HG02571 (cell line): ENCODE measurements around the gene ABCA7.
"Not testable (repeated sequence)": the region's sequence is repeated elsewhere in the genome, so short reads cannot be mapped to it uniquely, and the experiment has no call there.

Source experiments
- ATAC-seq: cut with Tn5 transposase; IDR thresholded peaks from one replicate; pipeline ENCODE4 v1.9.1; 2021; ENCODE audit warnings: mild to moderate bottlenecking, moderate library complexity; ENCODE audit not compliant: unreplicated experiment

Gene ABCA7

GRCh38 chr19:1017115-1017905, 22.6 kb upstream of the ABCA7 start:
- ATAC-seq: no peak

GRCh38 chr19:1017906-1018305, 22.0 kb upstream of the ABCA7 start:
- no peak for ATAC-seq

GRCh38 chr19:1018393-1018792, 21.5 kb upstream of the ABCA7 start:
- no peak for ATAC-seq

DNA sequence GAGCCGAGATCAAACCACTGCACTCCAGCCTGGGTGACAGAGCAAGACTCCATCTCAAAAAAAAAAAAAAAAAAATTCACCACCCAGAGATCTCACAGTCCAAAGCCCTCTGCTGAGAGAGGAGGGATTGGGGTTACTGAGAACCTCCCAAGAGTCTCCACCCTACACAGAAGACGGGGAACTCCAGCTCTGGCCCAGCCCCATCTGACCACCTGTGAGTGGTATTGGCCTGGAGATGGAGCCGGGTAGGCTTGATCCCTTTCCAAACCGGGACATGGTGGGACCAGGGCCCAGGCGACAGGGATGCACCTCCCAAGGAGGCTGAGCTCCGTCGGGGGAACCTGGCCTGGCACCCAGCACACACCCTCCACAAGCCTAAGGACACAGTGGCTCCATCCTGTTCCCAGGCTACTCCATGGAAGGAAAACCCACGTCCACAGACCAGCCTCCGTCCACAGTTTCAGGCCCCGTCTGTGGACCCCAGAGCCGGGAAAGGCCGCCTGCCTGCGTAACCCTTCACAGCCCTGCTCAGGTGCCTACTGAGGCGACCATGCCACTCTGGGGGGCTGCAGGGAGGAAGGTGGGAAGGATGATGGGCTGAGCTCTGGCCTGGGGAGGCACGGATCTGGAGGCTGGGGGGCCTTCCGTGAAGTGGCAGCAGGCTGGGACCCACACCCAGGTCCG, 20.8 kb upstream of the ABCA7 start:
- no peak for ATAC-seq

DNA sequence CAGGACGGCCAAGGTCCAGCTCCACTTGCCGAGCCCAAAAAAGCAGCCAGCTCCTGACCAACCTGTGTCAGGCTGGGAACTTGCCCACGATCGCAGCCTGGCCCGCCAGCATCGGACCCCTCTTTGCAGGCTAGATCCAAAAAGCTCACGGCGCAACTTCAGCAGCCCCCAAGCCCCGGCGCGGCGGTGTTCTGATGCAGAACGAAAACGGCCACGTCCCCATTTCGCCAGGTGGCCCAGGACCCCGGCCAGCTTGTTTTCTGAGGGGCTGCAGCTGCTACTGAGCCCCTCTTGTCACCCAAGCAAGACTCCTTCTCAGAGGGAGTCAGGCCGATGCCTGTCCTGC, 20.3 kb upstream of the ABCA7 start:
- ATAC-seq: no peak

DNA sequence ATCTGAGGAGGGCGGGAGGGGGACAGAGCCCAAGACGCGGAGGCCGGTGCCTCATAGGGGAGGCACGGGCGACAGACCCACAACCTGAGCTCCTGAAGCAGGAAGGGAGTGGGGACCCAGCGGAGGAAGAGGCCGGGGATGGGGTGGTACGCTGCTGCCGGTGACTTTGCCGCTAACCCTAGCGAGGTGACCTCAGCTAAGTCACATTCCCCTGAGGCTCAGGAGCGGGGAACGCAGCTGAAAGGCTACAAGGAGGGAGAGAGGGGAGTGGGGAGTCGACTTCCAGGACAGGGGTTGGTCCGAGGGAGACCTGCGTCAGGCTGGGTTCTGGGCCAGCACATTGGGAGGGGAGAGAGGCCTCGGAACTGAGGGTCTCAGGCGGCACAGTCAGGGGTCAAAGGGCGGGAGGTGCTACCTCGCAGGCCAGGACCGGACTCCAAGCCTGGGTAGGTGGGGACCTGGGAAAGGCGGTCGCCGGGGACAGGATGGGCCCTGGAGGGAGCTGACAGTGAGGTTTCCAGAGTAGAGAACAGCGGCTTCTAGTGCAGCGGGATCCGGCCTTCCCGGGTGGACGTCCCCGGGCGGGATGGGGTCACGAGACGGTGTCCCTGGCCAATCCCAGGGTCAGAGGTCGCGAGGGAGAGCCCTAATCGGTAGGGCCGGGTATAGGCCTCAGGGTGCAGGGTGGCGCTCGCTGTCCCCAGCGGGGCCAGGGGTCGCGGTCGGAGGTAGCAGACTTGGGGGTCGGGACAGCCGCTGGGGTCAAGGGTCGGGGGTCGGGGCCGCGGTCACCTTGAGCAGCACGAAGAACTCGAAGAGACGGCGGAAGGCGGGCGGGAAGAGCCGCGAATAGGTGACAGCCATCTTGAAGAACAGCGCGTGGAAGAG, 19.7 kb upstream of the ABCA7 start:
- no peak for ATAC-seq

DNA sequence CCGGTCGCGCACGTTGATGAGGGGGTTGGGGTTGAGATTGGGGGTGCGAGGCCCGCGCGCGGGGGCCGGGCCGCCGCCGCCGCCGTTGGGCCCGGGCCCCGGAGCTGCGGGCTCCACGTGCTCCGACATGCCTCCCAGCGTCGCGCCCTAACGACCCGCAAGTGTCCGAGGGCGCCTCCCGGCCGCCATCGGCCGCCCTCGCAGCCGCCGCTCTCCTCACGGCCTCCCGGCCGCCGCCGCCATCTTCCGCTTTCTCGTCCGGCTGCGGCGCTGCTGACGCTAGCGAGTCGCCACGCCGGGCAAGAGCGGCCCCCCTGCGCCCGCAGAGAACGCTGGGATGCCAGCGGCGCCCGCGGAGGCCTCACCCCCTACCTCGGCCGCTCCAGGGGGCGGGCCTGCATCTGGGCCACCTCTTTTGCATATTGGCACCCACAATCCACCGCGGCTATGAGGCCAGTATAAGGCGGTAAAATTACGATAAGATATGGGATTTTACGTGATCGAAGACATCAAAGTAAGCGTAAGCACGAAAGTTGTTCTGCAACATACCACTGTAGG, 19.0 kb upstream of the ABCA7 start, which contains the start of gene TMEM259:
TSS of gene TMEM259 (minus strand) at position 256 of the 558 bp plus-strand sequence. CDS start at position 129, 127 bp downstream.
- ATAC-seq: peak; percentile 70

- ATAC-seq: not testable (repeated sequence)
Measured at GRCh38 chr19:1023883-1024188, 16.1 kb upstream of the ABCA7 start.

DNA sequence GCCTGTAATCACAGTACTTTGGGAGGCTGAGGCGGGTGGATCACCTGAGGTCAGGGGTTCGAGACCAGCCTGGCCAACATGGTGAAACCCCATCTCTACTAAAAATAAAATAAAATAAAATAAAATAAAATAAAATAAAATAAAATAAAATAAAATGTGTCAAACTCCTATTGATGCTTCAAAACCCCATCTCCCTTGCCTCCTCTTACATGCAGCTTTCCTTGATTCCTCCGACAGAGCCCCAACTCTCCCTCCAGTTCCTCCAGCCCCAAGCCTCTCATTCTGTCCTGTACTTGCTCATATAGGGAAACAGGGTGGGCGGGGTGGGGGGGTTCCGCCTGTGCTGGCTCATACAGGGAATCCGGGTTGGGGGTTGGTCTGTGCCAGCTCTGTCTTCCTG, 14.8 kb upstream of the ABCA7 start:
- ATAC-seq: not testable (repeated sequence)

- ATAC-seq: no peak
Measured at GRCh38 chr19:1025960-1026782, 13.7 kb upstream of the ABCA7 start, which contains the start of gene CNN2. Gene CNN2 (plus strand): TSS chr19:1026608. CDS start chr19:1026662, 54 bp downstream.

DNA sequence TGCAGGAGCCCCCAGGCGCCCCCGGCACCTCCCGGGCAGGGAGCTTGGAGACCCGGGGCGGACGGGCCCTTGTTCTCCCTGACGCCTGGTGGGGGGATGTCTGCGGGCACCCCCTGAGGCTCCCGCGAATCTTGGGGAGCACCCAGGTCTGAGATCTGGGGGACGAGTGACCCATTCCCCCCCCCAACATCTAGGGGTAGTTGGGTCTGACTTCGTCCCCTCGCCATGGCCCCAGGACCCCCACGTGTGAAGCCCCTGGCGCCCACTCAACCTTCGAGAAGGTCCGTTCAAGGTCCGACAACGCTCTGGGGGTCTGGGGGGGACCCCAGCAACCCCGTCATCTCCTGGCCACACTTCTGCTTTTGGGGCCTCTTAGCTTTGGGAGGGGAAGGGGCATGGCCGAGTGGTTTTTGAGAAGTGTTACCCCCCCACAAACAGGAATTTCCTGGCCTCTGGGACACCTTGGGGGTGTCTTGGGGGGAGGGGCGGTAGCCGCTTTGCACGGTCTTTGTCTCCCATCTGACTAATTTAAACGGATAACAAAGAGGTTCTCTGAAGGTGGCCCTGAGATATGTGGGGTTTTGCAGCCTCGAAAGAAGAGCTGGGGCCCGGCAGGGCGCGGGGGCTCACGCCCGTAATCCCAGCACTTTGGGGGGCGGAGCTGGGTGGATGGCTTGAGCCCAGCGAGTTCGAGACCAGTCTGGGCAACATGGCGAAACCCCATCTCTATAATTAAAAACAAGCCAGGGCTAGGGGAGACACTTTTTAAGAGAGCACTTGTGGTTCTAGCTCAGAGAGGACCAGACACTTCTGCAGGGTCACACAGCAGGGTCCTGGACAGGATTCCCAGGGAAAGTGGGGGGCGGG, 12.9 kb upstream of the ABCA7 start:
- ATAC-seq: no peak

- ATAC-seq: no peak
Measured at GRCh38 chr19:1027650-1028061, 12.3 kb upstream of the ABCA7 start.

DNA sequence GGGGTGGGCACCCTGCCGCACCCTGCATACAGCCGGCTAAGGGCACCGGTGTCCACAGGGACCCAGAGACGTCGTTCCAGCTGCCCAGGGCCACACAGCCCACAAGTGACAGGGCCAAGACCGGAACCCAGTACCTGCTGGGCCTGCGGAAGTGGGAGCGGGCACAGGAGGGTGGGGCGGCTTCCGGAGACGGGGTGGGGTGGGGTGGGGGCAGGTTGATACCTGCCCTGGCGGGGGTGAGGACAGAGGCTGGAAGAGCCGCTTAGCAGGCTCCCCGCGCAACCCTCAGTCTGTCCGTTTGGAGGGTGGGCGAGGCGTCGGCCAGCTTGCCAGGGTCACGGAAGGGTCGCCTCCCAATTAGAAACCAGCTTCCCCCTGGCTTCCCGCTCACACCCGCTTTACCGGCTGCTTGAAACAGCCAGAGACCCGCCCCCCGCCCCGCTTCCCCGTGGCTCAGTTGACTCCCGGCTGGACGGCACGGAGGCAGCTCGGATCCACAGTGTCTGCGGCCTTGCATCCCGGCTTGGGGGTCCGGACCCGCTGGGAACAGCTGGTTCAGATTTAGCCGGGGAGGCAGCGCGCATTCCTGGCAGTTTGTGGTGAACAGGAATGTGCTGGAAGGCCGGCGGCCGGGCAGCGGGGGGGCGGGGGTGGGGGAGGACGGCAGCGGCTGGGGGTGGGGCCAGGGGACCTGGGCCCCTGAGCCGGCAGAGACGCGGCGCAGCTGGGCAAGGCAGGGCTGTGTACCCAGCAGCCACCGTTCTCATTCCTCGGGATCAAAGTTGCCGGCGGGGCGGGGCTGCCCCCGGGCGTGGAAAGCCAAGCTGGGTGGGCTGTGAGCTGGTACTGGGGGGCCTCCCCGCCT, 11.6 kb upstream of the ABCA7 start:
- no peak for ATAC-seq

DNA sequence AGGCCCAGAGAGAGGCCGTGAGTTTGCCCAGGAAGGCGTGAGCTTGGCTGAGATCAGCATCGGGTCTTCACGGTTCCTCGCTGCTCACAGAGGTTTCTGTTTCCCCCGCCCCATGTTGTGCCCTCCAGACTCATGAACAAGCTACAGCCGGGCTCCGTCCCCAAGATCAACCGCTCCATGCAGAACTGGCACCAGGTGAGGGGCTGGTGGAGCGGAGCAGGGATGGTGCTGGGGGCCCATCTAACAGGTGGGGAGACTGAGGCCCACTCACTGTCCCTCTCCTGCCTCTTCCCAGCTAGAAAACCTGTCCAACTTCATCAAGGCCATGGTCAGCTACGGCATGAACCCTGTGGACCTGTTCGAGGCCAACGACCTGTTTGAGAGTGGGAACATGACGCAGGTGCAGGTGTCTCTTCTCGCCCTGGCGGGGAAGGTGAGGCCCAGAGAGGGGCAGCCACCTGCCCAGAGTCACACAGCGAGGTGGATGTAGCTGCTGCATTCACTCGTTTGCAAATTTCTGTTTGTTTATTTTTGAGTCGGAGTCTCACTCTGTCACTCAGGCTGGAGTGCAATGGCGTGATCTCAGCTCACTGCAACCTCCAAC, 7.5 kb upstream of the ABCA7 start:
- no peak for ATAC-seq

DNA sequence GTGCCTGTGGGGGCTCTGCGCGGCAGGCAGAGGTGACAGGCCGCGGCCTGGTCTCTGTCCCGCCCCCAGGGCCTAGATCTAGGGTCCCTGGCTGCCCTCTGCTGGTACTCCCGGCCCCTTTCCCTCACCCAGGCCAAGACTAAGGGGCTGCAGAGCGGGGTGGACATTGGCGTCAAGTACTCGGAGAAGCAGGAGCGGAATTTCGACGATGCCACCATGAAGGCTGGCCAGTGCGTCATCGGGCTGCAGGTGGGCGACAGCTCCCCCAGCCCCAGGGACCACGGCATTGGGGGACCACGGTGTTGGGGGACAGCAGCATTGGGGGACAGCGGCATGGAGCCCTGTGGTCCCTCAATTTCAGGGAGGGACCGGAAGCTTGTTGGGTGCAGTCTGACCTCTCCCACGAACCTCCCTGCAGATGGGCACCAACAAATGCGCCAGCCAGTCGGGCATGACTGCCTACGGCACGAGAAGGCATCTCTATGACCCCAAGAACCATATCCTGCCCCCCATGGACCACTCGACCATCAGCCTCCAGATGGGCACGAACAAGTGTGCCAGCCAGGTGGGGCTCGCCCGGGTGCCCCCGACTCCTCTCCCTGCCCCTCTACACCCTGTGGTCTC, 3.8 kb upstream of the ABCA7 start:
- no peak for ATAC-seq

- ATAC-seq: no peak
Measured at GRCh38 chr19:1037621-1038064, 2.3 kb upstream of the ABCA7 start.

DNA sequence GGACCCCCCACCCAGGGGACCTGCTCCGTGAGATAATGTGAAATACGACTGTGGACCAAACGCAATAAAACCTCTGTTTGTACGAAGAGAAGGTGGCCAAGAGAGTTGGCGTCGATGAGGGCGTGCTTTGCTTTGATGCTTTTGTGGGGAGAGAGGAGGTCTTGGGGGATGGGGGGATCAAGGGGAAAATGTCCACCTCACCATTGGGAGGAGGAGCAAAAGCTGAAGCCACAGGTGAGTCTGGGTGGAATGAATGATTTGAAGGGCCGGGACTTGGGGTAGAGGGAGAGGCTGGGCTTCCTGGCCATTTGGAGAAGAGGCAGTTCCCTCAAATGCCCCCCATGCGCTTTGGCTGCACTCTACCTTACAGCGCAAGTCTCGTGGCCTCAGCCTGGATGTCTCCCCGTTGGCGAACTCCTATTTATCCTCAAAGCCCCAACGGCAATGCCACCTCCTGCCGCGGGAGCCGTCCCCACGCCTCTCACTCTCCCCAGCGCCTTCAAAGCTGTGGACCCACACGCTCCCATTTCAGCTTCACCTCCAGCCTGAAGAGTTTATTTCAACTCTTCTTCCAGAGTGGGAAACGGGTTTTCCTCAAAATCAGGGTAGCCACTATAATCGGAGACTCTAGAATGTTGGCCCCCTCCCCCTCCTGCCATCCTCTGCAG, 795 bp upstream of the ABCA7 start:
- no peak for ATAC-seq
